ENCODE results near the gene CHST13.
"Not testable (repeated sequence)": the region's sequence is repeated elsewhere in the genome, so short reads cannot be mapped to it uniquely, and the experiment has no call there.

CHST13 gene

DNA sequence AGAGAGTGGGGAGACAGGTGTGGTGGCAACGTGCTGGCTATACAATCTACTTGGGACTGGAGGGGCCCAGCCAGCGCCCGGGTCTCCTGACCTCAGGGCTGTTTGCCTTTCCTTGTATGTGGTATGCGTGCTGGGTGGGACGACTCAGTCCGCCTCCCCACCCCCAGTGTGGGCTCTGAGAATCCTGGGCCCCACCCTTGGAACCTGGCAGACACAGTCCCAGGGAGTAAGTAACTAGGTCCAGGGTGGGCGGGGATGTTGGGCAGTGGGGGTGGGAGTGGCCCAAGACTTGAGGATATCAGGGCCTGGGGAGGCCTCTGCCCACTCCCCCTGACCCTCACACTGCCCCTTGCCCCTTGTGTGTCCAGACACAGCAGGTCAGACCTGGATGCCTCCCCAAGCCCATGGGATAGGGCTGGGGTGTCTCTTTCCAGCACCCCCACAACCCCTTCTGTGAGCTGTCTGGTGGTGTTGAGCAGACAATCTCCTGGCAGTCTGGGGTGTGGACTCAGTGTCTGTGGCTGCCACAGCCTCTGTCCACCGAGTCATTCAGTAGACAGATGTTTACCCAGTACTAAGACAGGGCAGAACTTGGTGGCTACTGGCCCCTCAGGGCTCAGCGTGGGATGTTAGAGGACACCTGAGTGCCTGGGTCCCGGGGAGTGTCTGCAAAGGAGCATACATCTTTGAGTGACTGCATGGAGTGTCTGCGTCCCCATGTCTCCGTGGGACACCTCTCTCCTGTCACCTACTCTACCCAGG, 1.3 kb downstream of the CHST13 start:
- no peak for FAIRE-seq
- DNase-seq (ENCODE audit: insufficient read length, low spot score), result no peak

GRCh38 chr3:126525853-126526667, 2.1 kb downstream of the CHST13 start:
- DNase-seq (ENCODE audit: insufficient read length, low spot score), result no peak
- no peak for FAIRE-seq

- no peak for FAIRE-seq
- DNase-seq (ENCODE audit: insufficient read length, low spot score), result no peak
Measured at GRCh38 chr3:126526668-126527005, 2.7 kb downstream of the CHST13 start.

GRCh38 chr3:126527006-126527405, 3.1 kb downstream of the CHST13 start:
- FAIRE-seq (no peak), DNase-seq (ENCODE audit: insufficient read length, low spot score) (no peak)

GRCh38 chr3:126527455-126528211, 3.7 kb downstream of the CHST13 start:
- FAIRE-seq (no peak), DNase-seq (ENCODE audit: insufficient read length, low spot score) (no peak)

GRCh38 chr3:126528419-126528799, 4.5 kb downstream of the CHST13 start:
- DNase-seq (ENCODE audit: insufficient read length, low spot score) (no peak), FAIRE-seq (no peak)

DNA sequence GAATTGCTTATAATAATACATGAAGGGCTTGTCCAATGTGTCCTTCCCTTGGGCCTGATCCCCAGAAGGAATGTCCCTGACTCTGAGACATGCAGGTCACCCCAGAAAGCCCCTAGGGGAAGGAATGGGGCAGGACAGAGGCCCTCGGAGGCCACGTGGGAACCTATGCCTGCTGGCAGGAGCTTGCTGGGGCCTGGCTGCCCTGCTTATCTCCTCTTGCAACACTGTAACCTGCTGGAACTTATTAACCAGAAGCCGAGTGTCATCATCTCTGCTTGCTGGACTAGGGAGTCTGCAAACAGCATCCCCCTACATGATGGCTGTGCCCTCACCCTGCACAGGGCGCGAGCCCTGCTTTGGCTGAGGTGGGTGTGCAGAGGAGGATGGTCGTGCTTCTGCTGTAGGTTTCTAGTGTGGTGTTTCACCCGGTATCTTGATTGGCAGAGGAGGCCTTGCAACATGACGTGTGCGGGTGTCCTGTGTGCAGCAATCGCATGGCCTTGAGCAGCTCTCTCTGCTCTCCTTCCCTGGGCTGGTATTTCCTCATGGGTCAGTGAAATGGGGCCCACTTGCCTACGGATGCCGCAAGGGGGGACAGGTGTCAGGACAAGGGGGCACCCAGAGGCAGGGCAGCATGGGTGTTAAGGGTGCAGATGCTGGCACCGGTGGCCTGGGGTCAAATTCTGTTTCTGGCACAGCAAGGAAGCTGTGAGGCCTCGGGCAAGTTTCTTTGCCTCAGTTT, 5.0 kb downstream of the CHST13 start:
- FAIRE-seq (no peak), DNase-seq (ENCODE audit: insufficient read length, low spot score) (no peak)

DNA sequence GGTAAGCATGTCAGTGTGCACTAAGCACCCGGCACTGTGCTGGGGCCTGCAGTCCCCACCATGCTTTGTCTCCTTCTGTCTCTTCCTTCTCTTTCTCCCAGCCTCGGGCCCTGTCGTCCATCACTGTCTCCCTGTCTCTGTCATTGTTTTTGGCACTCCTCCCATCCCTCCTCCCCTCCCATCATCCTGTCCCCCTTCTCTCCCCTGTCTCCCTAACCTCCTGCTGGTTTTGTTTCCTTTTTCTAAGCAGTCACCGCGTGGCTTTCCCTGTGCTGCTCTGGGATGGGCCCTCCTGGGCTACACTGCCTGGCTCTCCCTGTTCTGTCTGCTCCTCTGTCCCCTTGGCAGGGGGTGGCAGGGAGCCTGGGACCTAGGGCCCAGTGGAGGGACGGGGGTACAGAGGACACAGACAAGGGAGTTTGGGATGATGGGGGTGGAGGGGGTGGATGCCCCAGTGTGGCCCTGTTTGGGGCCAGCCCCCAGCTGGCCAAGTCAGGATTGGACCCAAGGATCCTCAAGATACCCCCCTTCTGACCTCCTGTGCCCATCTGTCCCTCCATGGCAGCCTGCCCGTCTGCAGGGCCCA, 5.7 kb downstream of the CHST13 start:
- no peak for DNase-seq (ENCODE audit: insufficient read length, low spot score)

DNA sequence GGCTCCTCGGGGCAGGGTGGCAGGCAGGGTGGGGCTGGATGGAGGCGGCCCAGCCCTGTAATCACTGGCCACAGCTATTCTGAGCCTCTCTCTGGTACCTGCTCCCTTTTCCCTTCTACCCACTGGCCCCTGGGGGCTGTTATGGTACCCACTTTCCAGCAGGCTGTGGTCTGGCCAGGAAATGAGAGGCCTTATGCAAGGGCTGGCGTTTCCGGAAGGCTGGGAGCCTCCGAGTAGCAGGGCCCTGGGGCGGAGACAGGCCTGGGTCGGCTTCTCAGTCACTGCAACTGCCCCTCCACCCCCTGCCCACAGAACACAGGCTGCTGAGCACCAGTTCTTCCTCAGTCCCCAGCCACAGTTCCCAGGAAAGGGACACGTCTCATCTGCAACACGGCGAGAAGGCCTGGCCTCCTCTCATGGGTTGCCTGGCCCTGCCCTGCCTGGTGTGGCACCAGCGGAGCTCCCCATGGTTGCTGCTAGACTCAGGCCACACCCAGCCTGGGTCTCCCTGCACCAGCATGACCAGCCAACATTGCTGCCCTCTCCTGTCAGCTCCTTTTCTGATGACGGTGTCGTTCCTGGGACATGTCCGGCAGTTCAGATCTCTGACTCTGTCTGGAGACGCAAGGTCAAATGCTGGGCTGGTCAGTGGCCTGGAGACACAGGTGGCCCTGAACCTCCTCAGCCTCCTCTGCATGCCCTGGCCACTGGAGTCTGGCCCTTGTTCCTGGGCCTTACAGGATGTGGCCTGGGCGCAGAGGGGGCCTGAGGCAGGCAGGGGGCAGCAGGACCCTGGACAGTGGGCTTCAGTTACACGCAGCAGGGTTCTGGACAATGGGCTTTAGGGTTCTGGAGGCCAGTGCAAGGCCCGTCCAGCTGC, 6.5 kb downstream of the CHST13 start:
- FAIRE-seq (no peak), DNase-seq (ENCODE audit: insufficient read length, low spot score) (no peak)

More for the DNA sequence above, 5.7 kb downstream of the CHST13 start:
- FAIRE-seq, result no peak

- FAIRE-seq (no peak), DNase-seq (ENCODE audit: insufficient read length, low spot score) (no peak)
Measured at GRCh38 chr3:126531051-126531330, 7.0 kb downstream of the CHST13 start.

DNA sequence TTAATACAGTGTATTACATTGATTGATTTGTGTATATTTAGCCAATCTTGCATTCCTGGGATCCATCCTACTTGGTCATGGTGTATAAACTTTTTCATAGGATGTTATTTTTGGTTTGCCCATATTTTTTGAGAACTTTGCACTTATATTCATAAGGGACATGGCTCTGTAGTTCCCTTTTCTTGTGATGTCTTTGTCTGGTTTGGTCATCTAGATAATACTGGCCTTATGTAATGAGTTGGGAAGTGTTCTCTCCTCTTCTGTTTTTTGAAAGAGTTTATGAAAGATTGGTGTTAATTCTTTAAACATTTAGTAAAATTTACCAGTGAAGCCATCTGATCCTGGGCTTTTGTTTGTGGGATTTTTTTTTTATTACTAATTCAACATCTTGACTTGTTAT, 9.6 kb downstream of the CHST13 start:
- DNase-seq (ENCODE audit: insufficient read length, low spot score), result no peak
- no peak for FAIRE-seq

GRCh38 chr3:126534716-126535115, 10.8 kb downstream of the CHST13 start:
- DNase-seq (ENCODE audit: insufficient read length, low spot score); FAIRE-seq: not testable (repeated sequence)

DNA sequence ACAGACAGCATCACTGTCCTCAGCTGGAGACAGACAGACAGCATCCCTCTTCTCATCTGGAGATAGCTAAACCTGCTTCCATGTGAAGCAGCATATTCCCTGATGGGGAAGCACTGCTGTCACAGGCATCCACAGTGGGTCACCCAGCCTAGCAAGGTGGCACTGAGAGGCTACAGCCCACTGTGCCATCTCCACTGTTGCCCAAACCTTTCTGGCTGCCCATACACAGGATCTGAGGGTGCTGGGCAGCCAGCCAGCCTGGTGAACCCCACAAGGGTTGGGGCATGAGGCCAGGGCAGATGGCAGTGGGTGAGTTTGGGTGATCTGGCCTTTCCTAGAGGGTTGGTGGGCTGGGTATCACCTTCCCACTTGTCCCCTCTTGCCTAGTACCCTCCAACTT, 11.7 kb downstream of the CHST13 start:
- DNase-seq (ENCODE audit: insufficient read length, low spot score) (no peak), FAIRE-seq (no peak)

DNA sequence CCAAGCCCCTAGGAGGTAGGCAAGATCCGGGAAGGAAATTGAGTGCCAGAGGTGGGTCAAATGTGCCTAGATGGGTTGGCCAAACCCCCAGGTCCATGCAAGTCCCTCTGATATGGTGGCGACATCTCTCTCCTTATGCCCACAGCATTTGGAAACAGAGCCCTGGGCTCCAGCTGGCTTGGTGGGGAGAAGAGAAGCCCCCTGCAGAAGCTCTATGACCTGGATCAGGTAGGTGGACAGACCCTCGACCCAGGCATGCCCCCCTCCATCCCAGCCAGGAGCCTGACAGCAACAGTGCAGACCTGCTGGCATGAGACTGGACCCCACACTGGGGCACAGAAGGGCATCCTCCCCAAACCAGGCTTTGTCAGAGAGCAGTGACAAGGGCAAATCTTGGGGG, 12.2 kb downstream of the CHST13 start:
- FAIRE-seq (no peak), DNase-seq (ENCODE audit: insufficient read length, low spot score) (no peak)

GRCh38 chr3:126537116-126537729, 13.3 kb downstream of the CHST13 start:
- FAIRE-seq, result no peak
- DNase-seq (ENCODE audit: insufficient read length, low spot score), result no peak

GRCh38 chr3:126537730-126538281, 13.9 kb downstream of the CHST13 start:
- DNase-seq (ENCODE audit: insufficient read length, low spot score) (no peak), FAIRE-seq (no peak)

DNA sequence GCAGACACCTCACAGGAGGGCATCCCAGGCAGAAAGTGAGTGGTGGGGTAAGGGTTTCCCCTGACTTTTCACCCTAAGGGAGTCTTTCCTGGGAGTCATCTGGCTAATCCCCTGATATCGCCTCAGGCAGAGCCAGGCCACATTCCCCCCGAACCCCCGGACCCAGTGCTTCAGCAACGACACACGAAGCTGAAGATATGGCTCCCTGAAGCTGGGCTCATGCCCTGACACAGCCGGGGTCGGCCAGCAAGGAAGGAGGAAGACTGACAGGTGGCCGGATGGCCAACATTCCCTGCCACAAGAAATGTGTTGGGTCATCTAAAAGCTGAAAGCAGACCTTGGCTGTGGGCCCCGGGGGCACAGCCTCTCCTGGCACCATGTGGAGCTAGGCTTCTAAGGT, 14.4 kb downstream of the CHST13 start:
- no peak for DNase-seq (ENCODE audit: insufficient read length, low spot score)
- FAIRE-seq, result no peak

- DNase-seq (ENCODE audit: insufficient read length, low spot score), result no peak
- no peak for FAIRE-seq
Measured at GRCh38 chr3:126538966-126539365, 15.0 kb downstream of the CHST13 start.

Data from GM19239 (cell line).